Thymus (tissue), 11 donors: ENCODE data around the gene DCST1. TPM values are rescaled to one million over a fixed set of nuclear protein-coding genes. Genes with fewer than 3 reads are reported as not detected.

Source experiments
- DNase-seq, 9 donors: peaks; one replicate each; pipeline ENCODE4 v3.0.0-alpha.2; 2013; ENCODE audit warnings: low spot score in 9 of 9, low read depth in 6 of 9, missing footprints in 1 of 9
- H3K27ac ChIP-seq, 2 donors: one replicate each; pipeline ENCODE4 v1.5.1; 2013; ENCODE audit warnings: control low read depth in 1 of 2, low read depth in 1 of 2, low read length in 1 of 2, mild to moderate bottlenecking in 1 of 2, moderate library complexity in 1 of 2
- H3K27me3 ChIP-seq, 2 donors: one replicate each; pipeline ENCODE4 v1.5.1; 2013; ENCODE audit warnings: low read length in 1 of 2; ENCODE audit not compliant: control insufficient read depth in 2 of 2, insufficient read depth in 1 of 2
- H3K36me3 ChIP-seq, 2 donors: one replicate each; pipeline ENCODE4 v1.5.1; 2013; ENCODE audit warnings: low read length in 1 of 2, mild to moderate bottlenecking in 1 of 2, moderate library complexity in 1 of 2; ENCODE audit not compliant: control insufficient read depth in 2 of 2, insufficient read depth in 2 of 2
- H3K4me1 ChIP-seq, 2 donors: one replicate each; pipeline ENCODE4 v1.5.1; 2013; ENCODE audit warnings: low read length in 2 of 2; ENCODE audit not compliant: control insufficient read depth in 2 of 2, insufficient read depth in 2 of 2
- H3K4me3 ChIP-seq, 2 donors: one replicate each; pipeline ENCODE4 v1.5.1; 2013; ENCODE audit warnings: low read length in 2 of 2, control low read depth in 1 of 2, mild to moderate bottlenecking in 1 of 2
- H3K9me3 ChIP-seq, 2 donors: one replicate each; pipeline ENCODE4 v1.5.1; 2013; ENCODE audit warnings: low read length in 1 of 2, mild to moderate bottlenecking in 1 of 2; ENCODE audit not compliant: control insufficient read depth in 2 of 2, insufficient read depth in 1 of 2
- WGBS: extraction: QIAGEN DNeasy Blood & Tissue Kit; methylation state at CpG from one replicate; pipeline ENCODE4 v1.1.7; 2013; 5-methylcytosine and 5-hydroxymethylcytosine counted together
- polyA plus RNA-seq: library from polyadenylated mRNA; stranded (reverse); fragments of 200-250 nt; gene quantifications from one replicate; pipeline ENCODE4 v1.2.3, GENCODE V29; 2013
- total RNA-seq: library from RNA; stranded (reverse); fragments of 120-200 nt; gene quantifications from one replicate; pipeline ENCODE4 v1.2.4, GENCODE V29; 2013
- donor health status: healthy.

Gene DCST1
- total and polyA plus RNA-seq, 2 donors: not detected

- Histone ChIP-seq H3K4me3 (no peak overlapping the region), H3K27me3 (peaks cover 11 to 66% of the 10 kb centered on the region in 2 donors), H3K9me3 (peaks cover 0 to 1% of the 10 kb centered on the region in 2 donors), H3K36me3 (peaks cover 6 to 8% of the 10 kb centered on the region in 2 donors), H3K27ac (peak overlapping the region in 1 of 2 donors; percentile 72), H3K4me1 (peaks cover 39 to 99% of the 10 kb centered on the region in 2 donors)
- no peak for DNase-seq
- 91% methylated on average over 6 of the region's 6 CpGs for WGBS
Observed at GRCh38 chr1:155011437-155012025, 22.1 kb upstream of the DCST1 start.

- peak overlapping the region in 1 of 2 donors; percentile 68 for H3K27ac ChIP-seq
- peaks cover 6 to 12% of the 10 kb centered on the region in 2 donors for H3K36me3 ChIP-seq
- peaks cover 13 to 71% of the 10 kb centered on the region in 2 donors for H3K27me3 ChIP-seq
- peaks cover 44 to 99% of the 10 kb centered on the region in 2 donors for H3K4me1 ChIP-seq
- DNase-seq: no peak
- 79% methylated on average over 9 of the region's 9 CpGs for WGBS
- peaks cover under 1 to 1% of the 10 kb centered on the region in 2 donors for H3K9me3 ChIP-seq
- H3K4me3 ChIP-seq: no peak overlapping the region
Observed at GRCh38 chr1:155012026-155012546, 21.5 kb upstream of the DCST1 start.

- Histone ChIP-seq H3K27me3 (peaks cover 13 to 79% of the 10 kb centered on the region in 2 donors), H3K4me1 (peaks cover 52 to 99% of the 10 kb centered on the region in 2 donors), H3K9me3 (peaks cover 6 to 10% of the 10 kb centered on the region in 2 donors), H3K4me3 (peak overlapping the region; percentile 3 to 11), H3K36me3 (peaks cover 6 to 12% of the 10 kb centered on the region in 2 donors), H3K27ac (peak overlapping the region; percentile 23 to 65)
- 89% methylated on average over 3 of the region's 3 CpGs for WGBS
- DNase-seq: no peak
Observed at GRCh38 chr1:155012776-155013602, 20.6 kb upstream of the DCST1 start.

- Histone ChIP-seq H3K27ac (peak overlapping the region in 1 of 2 donors; percentile 83), H3K4me1 (peaks cover 53 to 98% of the 10 kb centered on the region in 2 donors)
Observed at GRCh38 chr1:155013632-155014031, 20.0 kb upstream of the DCST1 start.

GRCh38 chr1:155014709-155015508 is 18.7 kb upstream of the DCST1 start:
- WGBS: 97% methylated on average over 31 of the region's 31 CpGs
- Histone ChIP-seq H3K4me3 (no peak overlapping the region), H3K27ac (no peak overlapping the region), H3K9me3 (peaks cover 6 to 10% of the 10 kb centered on the region in 2 donors), H3K27me3 (peaks cover 13 to 83% of the 10 kb centered on the region in 2 donors), H3K36me3 (peaks cover 6 to 12% of the 10 kb centered on the region in 2 donors), H3K4me1 (peaks cover 59 to 97% of the 10 kb centered on the region in 2 donors)
- DNase-seq: no peak

More at GRCh38 chr1:155013632-155014031, 20.0 kb upstream of the DCST1 start:
- 28% methylated on average over 8 of the region's 8 CpGs for WGBS
- H3K36me3 ChIP-seq: peaks cover 6 to 12% of the 10 kb centered on the region in 2 donors
- H3K27me3 ChIP-seq: peaks cover 13 to 82% of the 10 kb centered on the region in 2 donors
- DNase-seq: peak in 3 of 9 donors; percentile 56 to 68 (median 56)
- peaks cover 6 to 10% of the 10 kb centered on the region in 2 donors for H3K9me3 ChIP-seq
- H3K4me3 ChIP-seq: peak overlapping the region; percentile 3 to 11

GRCh38 chr1:155015527-155016230 is 17.9 kb upstream of the DCST1 start:
- Histone ChIP-seq H3K36me3 (peaks cover 6 to 12% of the 10 kb centered on the region in 2 donors), H3K4me3 (no peak overlapping the region), H3K9me3 (peaks cover 6 to 10% of the 10 kb centered on the region in 2 donors), H3K27me3 (peaks cover 13 to 81% of the 10 kb centered on the region in 2 donors), H3K4me1 (peaks cover 53 to 91% of the 10 kb centered on the region in 2 donors), H3K27ac (peak overlapping the region in 1 of 2 donors; percentile 59)
- no peak for DNase-seq
- WGBS: 85% methylated on average over 16 of the region's 16 CpGs

GRCh38 chr1:155016231-155016831 is 17.3 kb upstream of the DCST1 start:
- Histone ChIP-seq H3K9me3 (peaks cover 6 to 10% of the 10 kb centered on the region in 2 donors), H3K27me3 (peaks cover 13 to 79% of the 10 kb centered on the region in 2 donors), H3K27ac (peak overlapping the region in 1 of 2 donors; percentile 80), H3K36me3 (peaks cover 6 to 12% of the 10 kb centered on the region in 2 donors), H3K4me3 (no peak overlapping the region), H3K4me1 (peaks cover 48 to 84% of the 10 kb centered on the region in 2 donors)
- peak in 1 of 9 donors; percentile 60 for DNase-seq
- 20% methylated on average over 26 of the region's 26 CpGs for WGBS
